ENCODE results near the gene ZSCAN5B.

GRCh38 chr19:56144831-56145230 is 52.8 kb downstream of the ZSCAN5B start:
- TF ChIP-seq CTCF (IDR thresholded peaks at IDR 0.05) (no peak), POLR2AphosphoS5 (IDR thresholded peaks at IDR 0.05) (no peak), POLR2A (IDR thresholded peaks at IDR 0.05) (no peak)

Measured in prostate gland (tissue), 2 donors.